Trophoblast cell (in vitro differentiated cells and primary cell): ENCODE data around the gene C3orf52.

ENCODE experiments used
- DNase-seq, 2 donors: peaks; one replicate each; pipeline ENCODE4 v3.0.0-alpha.2; 2016
- H2AFZ ChIP-seq: 2 replicates; pipeline ENCODE4 v1.6.1; 2013; ENCODE audit warnings: low read length, moderate library complexity, mild to moderate bottlenecking; ENCODE audit not compliant: insufficient read depth, poor library complexity
- H2AK5ac ChIP-seq: 2 replicates; pipeline ENCODE4 v1.6.1; 2013; ENCODE audit warnings: mild to moderate bottlenecking, low read length
- H2BK120ac ChIP-seq: 2 replicates; pipeline ENCODE4 v1.6.1; 2013; ENCODE audit warnings: low read length, mild to moderate bottlenecking, moderate library complexity; ENCODE audit not compliant: insufficient read depth, poor library complexity
- H2BK12ac ChIP-seq: 2 replicates; pipeline ENCODE4 v1.6.1; 2013; ENCODE audit warnings: mild to moderate bottlenecking, low read length, moderate library complexity
- H2BK5ac ChIP-seq: 2 replicates; pipeline ENCODE4 v1.6.1; 2013; ENCODE audit warnings: low read length, low read depth, moderate library complexity, mild to moderate bottlenecking; ENCODE audit not compliant: poor library complexity
- H3K14ac ChIP-seq: 2 replicates; pipeline ENCODE4 v1.6.1; 2013; ENCODE audit warnings: mild to moderate bottlenecking, low read length
- H3K18ac ChIP-seq: 2 replicates; pipeline ENCODE4 v1.6.1; 2013; ENCODE audit warnings: mild to moderate bottlenecking, low read length
- H3K23ac ChIP-seq: 2 replicates; pipeline ENCODE4 v1.6.1; 2013; ENCODE audit warnings: low read length
- H3K27ac ChIP-seq: 2 replicates; pipeline ENCODE4 v1.5.1; 2013; ENCODE audit warnings: low read depth, mild to moderate bottlenecking, inconsistent platforms, low read length, moderate library complexity
- H3K27me3 ChIP-seq: 2 replicates; pipeline ENCODE4 v1.6.1; 2013; ENCODE audit warnings: inconsistent platforms, mild to moderate bottlenecking, low read length, moderate library complexity; ENCODE audit not compliant: insufficient read depth
- H3K36me3 ChIP-seq, 2 experiments: 1 replicate in 1 of 2; 2 replicates in 1 of 2; pipeline ENCODE4 v1.6.1; 2013; ENCODE audit warnings: low read length in 2 of 2, mild to moderate bottlenecking in 2 of 2, moderate library complexity in 1 of 2; ENCODE audit not compliant: insufficient read depth in 2 of 2, control insufficient read depth in 1 of 2
- H3K4ac ChIP-seq: 2 replicates; pipeline ENCODE4 v1.6.1; 2013; ENCODE audit warnings: low read depth, mild to moderate bottlenecking, low read length, moderate library complexity
- H3K4me1 ChIP-seq, 2 experiments: 1 replicate in 1 of 2; 2 replicates in 1 of 2; pipeline ENCODE4 v1.6.1; 2013; ENCODE audit warnings: low read length in 2 of 2, mild to moderate bottlenecking in 2 of 2, moderate library complexity in 1 of 2; ENCODE audit not compliant: insufficient read depth in 2 of 2, control insufficient read depth in 1 of 2
- H3K4me2 ChIP-seq: 2 replicates; pipeline ENCODE4 v1.6.1; 2013; ENCODE audit warnings: inconsistent platforms, mild to moderate bottlenecking, low read length, moderate library complexity
- H3K4me3 ChIP-seq: 2 replicates; pipeline ENCODE4 v1.5.1; 2013; ENCODE audit warnings: mild to moderate bottlenecking, low read depth, low read length, inconsistent platforms
- H3K79me1 ChIP-seq: one replicate; pipeline ENCODE4 v1.6.1; 2013; ENCODE audit warnings: low read length
- H3K79me2 ChIP-seq: 2 replicates; pipeline ENCODE4 v1.6.1; 2013; ENCODE audit warnings: low read length, mild to moderate bottlenecking; ENCODE audit not compliant: control insufficient read depth, insufficient read depth, poor library complexity
- H3K9ac ChIP-seq: 2 replicates; pipeline ENCODE4 v1.6.1; 2013; ENCODE audit warnings: mild to moderate bottlenecking, low read length
- H3K9me3 ChIP-seq: 2 replicates; pipeline ENCODE4 v1.6.1; 2013; ENCODE audit warnings: low read depth, mild to moderate bottlenecking, control low read depth, inconsistent platforms, low read length; ENCODE audit not compliant: insufficient read depth
- H4K12ac ChIP-seq: 2 replicates; pipeline ENCODE4 v1.6.1; 2013; ENCODE audit warnings: low read depth, mild to moderate bottlenecking, low read length, moderate library complexity
- H4K8ac ChIP-seq: 2 replicates; pipeline ENCODE4 v1.6.1; 2013; ENCODE audit warnings: low read depth, mild to moderate bottlenecking, low read length, moderate library complexity
- H4K91ac ChIP-seq: one replicate; pipeline ENCODE4 v1.6.1; 2013; ENCODE audit warnings: low read depth, mild to moderate bottlenecking, low read length, moderate library complexity
- WGBS: extraction: QIAGEN DNeasy Blood & Tissue Kit; methylation state at CpG from one replicate; pipeline ENCODE4 v1.1.7; 2013; ENCODE audit warnings: missing lambda C conversion rate; ENCODE audit not compliant: insufficient read length, insufficient coverage; ENCODE audit errors: extremely low coverage; 5-methylcytosine and 5-hydroxymethylcytosine counted together

C3orf52 gene

DNA sequence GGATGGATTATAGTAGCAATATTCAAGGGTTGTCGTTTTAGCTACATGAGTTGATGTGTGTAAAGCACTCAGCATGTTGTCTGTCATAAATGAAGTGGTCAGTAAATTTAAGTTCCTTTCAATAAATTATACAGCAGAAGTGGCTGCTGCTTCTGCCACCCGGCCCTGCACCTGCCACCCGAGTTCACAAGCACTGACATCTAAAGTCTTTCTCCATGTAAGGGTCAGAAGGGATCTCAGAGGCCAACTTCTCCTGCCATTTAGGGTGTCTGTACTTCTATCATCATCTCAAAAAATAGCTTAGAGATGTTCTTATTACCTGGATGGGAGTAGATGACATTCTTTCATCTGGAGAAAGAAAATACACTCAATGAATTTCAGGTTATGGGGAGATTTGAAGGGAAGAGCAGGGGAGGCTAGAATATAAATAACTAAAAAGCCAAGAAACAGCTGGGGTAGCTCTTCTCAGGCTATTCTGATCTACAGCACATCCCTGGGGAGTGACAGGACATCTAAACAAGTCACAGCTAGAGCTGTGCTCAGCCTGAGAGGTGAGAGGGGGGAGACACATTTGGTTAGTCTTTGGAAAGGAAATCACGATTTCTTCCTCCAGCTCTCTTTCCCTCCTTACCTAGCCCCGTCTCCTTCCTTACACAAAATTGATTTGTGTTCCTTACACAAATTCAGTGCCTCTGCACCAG is 38.9 kb downstream of the C3orf52 start:
- Histone ChIP-seq H3K36me3 (peaks cover 0 to 6% of the 10 kb centered on the region in 2 experiments), H4K8ac (no peak overlapping the region), H2AK5ac (no peak overlapping the region), H2BK5ac (no peak overlapping the region), H2BK120ac (no peak overlapping the region), H3K79me2 (no peaks in the 10 kb centered on the region), H3K23ac (no peak overlapping the region), H2BK12ac (no peak overlapping the region), H3K4me2 (no peak overlapping the region), H3K18ac (no peak overlapping the region), H4K91ac (no peak overlapping the region), H2AFZ (no peak overlapping the region), H3K4me1 (peaks cover 7 to 12% of the 10 kb centered on the region in 2 experiments), H3K4ac (no peak overlapping the region), H3K9me3 (no peaks in the 10 kb centered on the region), H4K12ac (no peak overlapping the region), H3K9ac (no peak overlapping the region), H3K4me3 (no peak overlapping the region), H3K79me1 (peaks cover 9% of the 10 kb centered on the region), H3K14ac (no peak overlapping the region), H3K27ac (no peak overlapping the region), H3K27me3 (no peaks in the 10 kb centered on the region)
- DNase-seq: no peak
- no CpG with 5 or more reads among the region's 5 CpGs for WGBS

DNA sequence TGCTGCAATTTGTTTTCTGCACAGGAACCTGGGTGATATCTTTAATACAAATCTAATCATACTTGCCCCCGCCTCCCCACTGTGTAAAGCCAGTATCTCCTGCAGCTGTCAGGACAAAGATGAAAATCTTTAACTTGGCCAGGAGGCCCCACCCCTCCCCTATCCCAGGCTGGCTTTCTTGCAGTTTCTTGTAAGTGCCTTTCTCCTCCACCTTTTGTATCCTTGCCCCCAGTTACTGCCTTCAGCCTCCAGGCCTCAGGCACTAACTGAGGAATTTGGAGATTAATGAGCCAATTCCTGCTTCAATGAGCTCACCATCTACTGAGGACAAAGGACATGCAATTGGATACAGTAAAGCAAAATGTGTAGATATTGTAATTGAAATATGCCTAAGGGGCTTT is 40.3 kb downstream of the C3orf52 start:
- Histone ChIP-seq H4K8ac (no peak overlapping the region), H2BK120ac (no peak overlapping the region), H3K9me3 (no peaks in the 10 kb centered on the region), H3K27ac (no peak overlapping the region), H2AK5ac (no peak overlapping the region), H3K4me3 (no peak overlapping the region), H3K4ac (no peak overlapping the region), H3K36me3 (peaks cover 0 to 5% of the 10 kb centered on the region in 2 experiments), H3K4me2 (peak overlapping the region; percentile 36), H3K9ac (no peak overlapping the region), H4K12ac (no peak overlapping the region), H2BK12ac (no peak overlapping the region), H3K23ac (no peak overlapping the region), H2BK5ac (no peak overlapping the region), H3K79me2 (no peaks in the 10 kb centered on the region), H3K18ac (no peak overlapping the region), H3K27me3 (no peaks in the 10 kb centered on the region), H4K91ac (no peak overlapping the region), H3K79me1 (peaks cover 9% of the 10 kb centered on the region), H3K14ac (no peak overlapping the region), H2AFZ (no peak overlapping the region), H3K4me1 (peaks cover 7 to 15% of the 10 kb centered on the region in 2 experiments)
- no CpG with 5 or more reads among the region's 1 CpG for WGBS
- DNase-seq: peak; percentile 87 to 90

DNA sequence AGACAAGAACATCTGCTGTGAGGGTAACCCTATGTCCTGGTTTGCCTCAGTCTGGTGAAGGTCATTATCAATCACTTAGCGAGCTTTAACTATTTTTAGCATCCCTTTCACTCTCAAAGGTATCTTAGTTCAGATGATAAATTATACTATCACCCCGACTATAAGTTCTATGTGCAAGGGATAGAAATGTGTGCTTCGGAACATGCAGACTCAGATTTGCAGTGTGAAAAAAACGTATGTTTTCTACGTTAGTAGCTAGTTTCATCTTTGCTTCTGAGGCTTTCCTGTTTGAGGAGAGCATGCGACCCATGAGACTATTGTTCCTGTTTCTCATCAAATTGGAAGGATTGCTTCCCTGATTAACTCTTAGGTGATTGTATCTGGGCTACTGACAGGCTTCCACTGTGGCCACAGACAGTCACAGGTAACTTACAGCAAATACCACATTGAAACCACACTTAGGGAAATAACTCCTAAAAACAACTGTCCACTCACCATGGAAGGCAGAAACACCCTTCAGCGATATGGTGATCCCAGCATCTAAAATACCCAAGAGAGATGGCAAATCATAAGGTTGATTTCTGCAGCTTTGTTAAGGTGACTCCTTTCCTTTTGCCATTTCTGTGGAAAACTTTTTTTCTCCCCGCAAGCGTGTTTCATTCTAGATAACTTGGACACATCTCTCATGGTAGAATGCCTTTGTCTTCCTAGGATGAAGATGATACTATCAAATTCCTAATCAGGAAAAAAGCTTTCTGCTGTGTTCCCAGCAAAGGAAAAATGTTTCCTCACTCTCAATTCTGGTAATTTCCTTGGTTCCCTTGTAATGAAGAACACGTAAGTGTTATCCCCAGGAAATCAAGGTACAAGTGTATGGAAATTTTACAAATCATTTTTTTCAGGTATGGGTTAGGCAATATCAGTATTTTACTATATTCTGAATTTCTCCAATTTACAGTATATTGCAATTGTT is 41.6 kb downstream of the C3orf52 start:
- H3K4me3 ChIP-seq: no peak overlapping the region
- no peak overlapping the region for H3K9ac ChIP-seq
- H2BK120ac ChIP-seq: no peak overlapping the region
- H3K9me3 ChIP-seq: no peaks in the 10 kb centered on the region
- H2BK12ac ChIP-seq: no peak overlapping the region
- no peaks in the 10 kb centered on the region for H3K27me3 ChIP-seq
- H3K14ac ChIP-seq: no peak overlapping the region
- H2BK5ac ChIP-seq: no peak overlapping the region
- H3K4ac ChIP-seq: no peak overlapping the region
- H4K91ac ChIP-seq: no peak overlapping the region
- DNase-seq: peak; percentile 30 to 61
- H3K79me2 ChIP-seq: no peaks in the 10 kb centered on the region
- H3K4me1 ChIP-seq: peaks cover 7 to 15% of the 10 kb centered on the region in 2 experiments
- no peak overlapping the region for H2AFZ ChIP-seq
- H3K18ac ChIP-seq: no peak overlapping the region
- H3K79me1 ChIP-seq: peaks cover 9% of the 10 kb centered on the region
- peak overlapping the region; percentile 7 for H3K27ac ChIP-seq
- H3K36me3 ChIP-seq: peaks cover 0 to 4% of the 10 kb centered on the region in 2 experiments
- H2AK5ac ChIP-seq: no peak overlapping the region
- no peak overlapping the region for H4K12ac ChIP-seq
- no peak overlapping the region for H3K4me2 ChIP-seq
- H3K23ac ChIP-seq: no peak overlapping the region
- WGBS: no CpG with 5 or more reads among the region's 10 CpGs
- H4K8ac ChIP-seq: no peak overlapping the region

DNA sequence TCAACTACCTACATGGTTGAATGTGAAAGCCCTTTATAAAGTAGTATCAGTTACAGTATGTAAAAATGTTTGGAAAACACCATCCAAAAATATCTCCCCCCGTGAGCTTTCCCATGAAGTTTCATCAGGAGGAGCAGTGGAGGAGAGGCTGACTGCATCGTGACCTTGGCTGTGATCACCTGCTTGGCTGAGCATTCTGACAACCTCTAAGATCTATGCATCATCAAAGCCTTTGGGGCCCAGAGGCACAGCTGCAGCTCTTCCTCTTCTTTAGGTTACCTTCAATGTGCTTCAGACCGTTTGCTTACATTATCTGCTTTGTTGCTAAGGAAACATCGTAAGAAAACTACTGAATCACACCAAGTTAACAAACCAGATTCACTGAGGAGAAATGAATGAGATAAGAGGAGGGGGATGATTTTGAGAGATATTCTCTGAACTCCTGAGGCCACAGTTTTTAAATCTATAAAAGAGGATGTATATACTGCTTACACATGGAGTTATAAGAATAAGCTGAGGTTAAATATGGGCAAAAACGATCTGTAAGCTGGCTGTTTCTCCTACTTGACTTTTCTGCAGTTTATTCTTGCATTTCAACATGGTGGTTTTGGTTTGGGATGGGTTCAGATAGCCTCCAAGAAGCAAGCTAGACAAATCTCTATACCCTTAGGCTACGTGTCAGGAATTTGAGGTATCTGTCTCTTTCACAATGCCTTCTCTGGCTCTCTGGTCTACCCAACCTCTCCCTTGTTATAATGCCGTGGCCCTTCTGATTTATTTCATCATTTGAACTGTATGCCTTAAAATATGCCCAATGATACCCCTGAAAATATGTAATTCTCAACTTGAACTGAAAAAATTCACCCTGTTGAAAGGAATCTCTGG is 42.9 kb downstream of the C3orf52 start:
- Histone ChIP-seq H3K79me1 (peaks cover 9% of the 10 kb centered on the region), H3K4me3 (no peak overlapping the region), H3K23ac (no peak overlapping the region), H3K27ac (peak overlapping the region; percentile 59), H3K4me2 (no peak overlapping the region), H3K36me3 (no peaks in the 10 kb centered on the region), H3K9ac (no peak overlapping the region), H3K4me1 (peaks cover 7 to 15% of the 10 kb centered on the region in 2 experiments), H2AK5ac (no peak overlapping the region), H4K8ac (no peak overlapping the region), H3K79me2 (no peaks in the 10 kb centered on the region), H3K14ac (no peak overlapping the region), H3K18ac (no peak overlapping the region), H3K4ac (no peak overlapping the region), H3K27me3 (no peaks in the 10 kb centered on the region), H2AFZ (no peak overlapping the region), H2BK5ac (no peak overlapping the region), H3K9me3 (no peaks in the 10 kb centered on the region), H4K91ac (no peak overlapping the region), H4K12ac (no peak overlapping the region), H2BK120ac (no peak overlapping the region), H2BK12ac (no peak overlapping the region)
- WGBS: no CpG with 5 or more reads among the region's 7 CpGs
- DNase-seq: peak; percentile 90 to 99
